ENCODE measurements around the gene GRB2. TPM values are rescaled to one million over a fixed set of nuclear protein-coding genes. Genes with fewer than 3 reads are reported as not detected.

GRB2 gene
- total and polyA plus RNA-seq, 7 donors: 39.5 to 71.6 (median 65.0) TPM

DNA sequence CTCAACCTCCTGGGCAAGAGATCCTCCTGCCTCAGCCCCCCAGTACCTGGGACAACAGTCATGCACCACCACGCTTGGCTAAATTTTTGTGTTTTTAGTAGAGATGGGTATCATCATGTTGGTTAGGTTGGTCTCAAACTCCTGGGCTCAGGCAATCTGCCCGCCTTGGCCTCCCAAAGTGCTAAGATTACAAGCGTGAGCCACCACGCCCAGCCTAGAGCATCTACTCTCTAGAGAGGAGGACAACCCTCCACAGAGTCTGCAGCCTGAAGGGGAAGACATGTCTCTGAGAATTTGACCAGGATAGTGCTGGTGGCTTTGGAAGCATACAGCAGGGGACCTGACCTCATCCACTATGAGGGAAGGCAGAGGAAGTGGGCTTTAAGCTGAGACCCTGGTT lies 4.7 kb upstream of the GRB2 start:
- no peak for DNase-seq
- no peak for ATAC-seq
- Histone ChIP-seq H3K27me3 (ENCODE audit: insufficient read depth in 3 of 3, low read length in 2 of 3) (no peaks in the 10 kb centered on the region), H3K4me1 (peaks cover 6% of the 10 kb centered on the region), H3K27ac (no peak overlapping the region), H3K9me3 (no peaks in the 10 kb centered on the region), H3K36me3 (ENCODE audit: insufficient read depth in 1 of 2, low read depth in 1 of 2) (no peaks in the 10 kb centered on the region), H3K4me3 (no peak overlapping the region)
- intact Hi-C loops (cut with DNase I): no loop called here
- TF ChIP-seq, protein P1, sequence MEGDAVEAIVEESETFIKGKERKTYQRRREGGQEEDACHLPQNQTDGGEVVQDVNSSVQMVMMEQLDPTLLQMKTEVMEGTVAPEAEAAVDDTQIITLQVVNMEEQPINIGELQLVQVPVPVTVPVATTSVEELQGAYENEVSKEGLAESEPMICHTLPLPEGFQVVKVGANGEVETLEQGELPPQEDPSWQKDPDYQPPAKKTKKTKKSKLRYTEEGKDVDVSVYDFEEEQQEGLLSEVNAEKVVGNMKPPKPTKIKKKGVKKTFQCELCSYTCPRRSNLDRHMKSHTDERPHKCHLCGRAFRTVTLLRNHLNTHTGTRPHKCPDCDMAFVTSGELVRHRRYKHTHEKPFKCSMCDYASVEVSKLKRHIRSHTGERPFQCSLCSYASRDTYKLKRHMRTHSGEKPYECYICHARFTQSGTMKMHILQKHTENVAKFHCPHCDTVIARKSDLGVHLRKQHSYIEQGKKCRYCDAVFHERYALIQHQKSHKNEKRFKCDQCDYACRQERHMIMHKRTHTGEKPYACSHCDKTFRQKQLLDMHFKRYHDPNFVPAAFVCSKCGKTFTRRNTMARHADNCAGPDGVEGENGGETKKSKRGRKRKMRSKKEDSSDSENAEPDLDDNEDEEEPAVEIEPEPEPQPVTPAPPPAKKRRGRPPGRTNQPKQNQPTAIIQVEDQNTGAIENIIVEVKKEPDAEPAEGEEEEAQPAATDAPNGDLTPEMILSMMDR (IDR thresholded peaks at IDR 0.05): no peak
- WGBS, 3 donors: 71 to 78% (median 76%) methylated on average over 4 of the region's 4 CpGs

DNA sequence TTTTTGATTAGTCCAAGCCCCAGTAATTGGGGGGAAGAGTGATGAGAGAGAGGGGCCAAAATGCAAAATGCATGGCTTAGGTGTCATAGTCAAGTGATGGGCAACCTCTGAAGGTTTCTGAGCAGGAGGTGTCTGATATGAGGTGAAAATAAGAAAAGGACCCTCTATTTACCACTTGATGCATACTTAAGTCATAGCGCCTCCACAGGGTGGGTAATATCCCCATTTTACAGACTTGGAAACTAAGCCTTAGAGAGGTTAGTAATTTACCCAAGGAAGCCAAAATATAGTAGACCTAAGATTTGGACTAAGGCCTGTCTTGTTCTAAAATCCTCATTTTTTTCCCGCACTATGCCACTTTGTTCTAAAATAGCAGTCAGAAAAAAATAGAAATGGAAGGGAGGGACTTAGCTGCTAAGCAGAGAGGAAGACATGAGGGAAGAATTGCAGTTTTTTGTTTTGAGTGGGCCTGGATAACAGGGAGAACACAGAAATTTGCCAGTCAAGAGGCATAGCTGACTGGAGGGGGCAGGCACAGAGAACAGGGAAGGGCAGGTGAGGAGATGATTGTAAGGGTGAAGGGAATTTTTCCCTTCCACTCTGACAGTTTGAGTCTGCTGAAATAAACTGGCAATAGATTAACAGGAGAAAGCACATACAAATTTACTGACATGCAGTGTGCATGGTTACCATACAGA lies 2.3 kb upstream of the GRB2 start:
- no peak overlapping the region for H3K4me3 ChIP-seq
- H3K4me1 ChIP-seq: peaks cover 14% of the 10 kb centered on the region
- 83 to 94% (median 89%) methylated on average over 2 of the region's 2 CpGs for WGBS, 3 donors
- ATAC-seq (no peak), DNase-seq (no peak)
- intact Hi-C loops (cut with DNase I): no loop called here
- H3K9me3 ChIP-seq: no peaks in the 10 kb centered on the region
- no peak overlapping the region for H3K27ac ChIP-seq
- no peaks in the 10 kb centered on the region for H3K36me3 ChIP-seq (ENCODE audit: insufficient read depth in 1 of 2, low read depth in 1 of 2)
- H3K27me3 ChIP-seq (ENCODE audit: insufficient read depth in 3 of 3, low read length in 2 of 3): no peaks in the 10 kb centered on the region
- TF ChIP-seq, protein P1 (IDR thresholded peaks at IDR 0.05): no peak

DNA sequence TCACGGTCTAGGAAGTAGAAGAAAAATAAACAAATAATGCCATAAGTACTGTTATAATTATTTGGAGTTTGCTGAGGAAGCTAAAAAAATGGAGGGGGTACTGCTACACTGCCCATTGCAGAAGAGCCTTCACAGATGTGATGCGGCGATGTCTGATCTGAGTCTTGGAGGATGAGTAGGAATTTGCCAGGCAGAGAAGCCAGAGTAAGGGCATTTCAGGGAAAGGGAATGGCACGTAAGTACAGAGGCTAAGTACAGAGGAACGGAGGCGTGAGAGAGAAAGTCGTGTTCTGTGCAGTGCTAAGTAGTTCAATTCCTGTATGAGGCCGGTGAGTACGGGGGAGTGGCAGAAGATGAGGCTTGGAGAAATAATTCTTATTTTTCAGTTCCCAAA lies 741 bp upstream of the GRB2 start:
- WGBS, 3 donors: 4 to 7% (median 5%) methylated on average over 9 of the region's 9 CpGs

DNA sequence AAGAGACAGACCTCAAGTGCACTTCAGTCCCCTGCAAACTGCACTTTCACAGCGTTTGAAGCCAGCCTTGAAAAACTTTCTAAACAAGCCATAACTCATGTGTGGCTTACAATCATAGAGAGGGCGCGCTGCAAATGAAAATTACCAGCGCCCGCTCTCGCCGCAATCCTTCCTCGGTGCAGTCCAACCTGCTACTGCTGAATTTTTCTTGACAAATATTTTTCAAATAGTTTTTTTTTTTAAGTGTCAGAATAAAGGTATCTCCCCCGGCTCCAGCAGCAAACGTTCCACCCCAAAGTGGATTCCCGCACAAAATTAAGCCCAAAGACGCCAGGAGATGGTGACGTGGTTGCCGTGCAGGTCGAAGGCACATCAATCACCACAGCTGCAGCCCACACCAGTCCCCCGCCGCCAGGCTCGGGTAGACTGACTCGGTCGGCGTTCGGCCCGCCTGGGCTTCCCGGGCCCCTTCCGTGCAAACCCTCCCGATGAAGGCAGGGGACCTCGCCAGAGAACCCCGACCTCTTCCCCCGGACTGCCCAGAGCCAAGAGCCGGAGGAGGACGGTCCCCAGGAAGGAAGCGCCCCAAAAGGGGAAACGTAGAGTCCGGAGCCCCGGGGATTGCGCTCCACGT lies 630 bp downstream of the GRB2 start:
- TF ChIP-seq, protein P1 (IDR thresholded peaks at IDR 0.05): no peak
- peak; percentile 54 to 69 for DNase-seq
- H3K27ac ChIP-seq: peak overlapping the region; percentile 97
- peak overlapping the region; percentile 99 for H3K4me3 ChIP-seq
- no peaks in the 10 kb centered on the region for H3K36me3 ChIP-seq (ENCODE audit: insufficient read depth in 1 of 2, low read depth in 1 of 2)
- no peaks in the 10 kb centered on the region for H3K27me3 ChIP-seq (ENCODE audit: insufficient read depth in 3 of 3, low read length in 2 of 3)
- no peaks in the 10 kb centered on the region for H3K9me3 ChIP-seq
- intact Hi-C loops (cut with DNase I): loop anchor here (1.0 to 2.0 kb wide), 3 partner anchors 82 to 116 kb away; partner anchors contain the start of gene SLC25A19 (in 1 of the 2)
- ATAC-seq: peak; percentile 45 to 65 (median 56)
- peaks cover 22% of the 10 kb centered on the region for H3K4me1 ChIP-seq
- WGBS, 3 donors: 0 to 1% (median 0%) methylated on average over 33 to 37 of the region's 37 CpGs

More for the DNA sequence above, 741 bp upstream of the GRB2 start:
- Histone ChIP-seq H3K36me3 (ENCODE audit: insufficient read depth in 1 of 2, low read depth in 1 of 2) (no peaks in the 10 kb centered on the region), H3K9me3 (no peaks in the 10 kb centered on the region), H3K4me1 (peaks cover 22% of the 10 kb centered on the region), H3K27me3 (ENCODE audit: insufficient read depth in 3 of 3, low read length in 2 of 3) (no peaks in the 10 kb centered on the region), H3K27ac (peak overlapping the region; percentile 97), H3K4me3 (peak overlapping the region; percentile 99)
- ATAC-seq (peak in 2 of 4 donors; percentile 3 to 6), DNase-seq (no peak)
- TF ChIP-seq, protein P1 (IDR thresholded peaks at IDR 0.05): no peak
- intact Hi-C loops (cut with DNase I): no loop called here
